GM19438 (cell line): ENCODE data around the gene KDM1A.

ENCODE experiments used
- ATAC-seq: cut with Tn5 transposase; IDR thresholded peaks from one replicate; pipeline ENCODE4 v1.9.1; 2021; ENCODE audit warnings: low read depth; ENCODE audit not compliant: unreplicated experiment

The KDM1A gene

DNA sequence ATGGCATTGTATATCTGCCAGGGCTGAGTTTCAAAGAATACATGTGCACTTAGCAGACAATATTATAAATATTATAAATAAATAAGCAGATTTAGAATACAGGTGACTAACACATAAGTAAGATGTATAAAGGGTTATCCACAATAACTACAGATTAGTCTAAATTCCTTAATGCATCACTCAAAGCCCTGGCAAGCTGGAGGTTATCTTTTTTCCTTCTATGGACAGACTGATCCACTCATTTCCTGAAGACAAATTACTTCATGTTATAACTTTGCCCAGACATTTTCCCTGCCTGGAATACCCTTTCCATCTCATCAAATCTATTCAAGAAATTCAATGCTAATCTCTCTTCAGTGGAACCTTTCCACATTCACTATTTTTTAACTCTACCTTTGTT lies 110.6 kb downstream of the KDM1A start:
- ATAC-seq = no peak

DNA sequence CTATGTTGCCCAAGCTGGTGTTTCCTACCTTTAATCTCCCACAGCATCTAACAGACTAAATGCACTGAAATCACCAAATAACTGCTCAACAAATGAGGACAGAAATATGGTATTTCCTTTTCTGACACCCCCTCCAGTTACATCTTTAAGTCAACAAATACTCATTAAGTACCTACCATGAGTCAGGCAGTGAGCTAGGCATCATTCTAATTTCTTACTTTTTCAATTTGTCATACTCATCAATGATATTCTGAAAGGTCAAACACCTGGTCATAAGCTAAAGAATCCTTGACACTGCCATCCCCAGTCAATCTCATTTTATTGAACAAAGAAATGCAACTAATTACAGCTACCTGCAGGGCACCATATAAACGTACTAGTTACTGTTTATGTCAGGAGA lies 112.8 kb downstream of the KDM1A start:
- no peak for ATAC-seq
